Anterior cingulate cortex (tissue), 58 donors: ENCODE data around the gene KRTAP2-3.
"Not testable (repeated sequence)": the region's sequence is repeated elsewhere in the genome, so short reads cannot be mapped to it uniquely, and the experiment has no call there.

Experiments
- DNase-seq, 58 donors: peaks; one replicate each; lab custom pipeline; 2025; lab: John Stamatoyannopoulos, UW

The KRTAP2-3 gene, protein sequence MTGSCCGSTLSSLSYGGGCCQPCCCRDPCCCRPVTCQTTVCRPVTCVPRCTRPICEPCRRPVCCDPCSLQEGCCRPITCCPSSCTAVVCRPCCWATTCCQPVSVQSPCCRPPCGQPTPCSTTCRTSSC

DNA sequence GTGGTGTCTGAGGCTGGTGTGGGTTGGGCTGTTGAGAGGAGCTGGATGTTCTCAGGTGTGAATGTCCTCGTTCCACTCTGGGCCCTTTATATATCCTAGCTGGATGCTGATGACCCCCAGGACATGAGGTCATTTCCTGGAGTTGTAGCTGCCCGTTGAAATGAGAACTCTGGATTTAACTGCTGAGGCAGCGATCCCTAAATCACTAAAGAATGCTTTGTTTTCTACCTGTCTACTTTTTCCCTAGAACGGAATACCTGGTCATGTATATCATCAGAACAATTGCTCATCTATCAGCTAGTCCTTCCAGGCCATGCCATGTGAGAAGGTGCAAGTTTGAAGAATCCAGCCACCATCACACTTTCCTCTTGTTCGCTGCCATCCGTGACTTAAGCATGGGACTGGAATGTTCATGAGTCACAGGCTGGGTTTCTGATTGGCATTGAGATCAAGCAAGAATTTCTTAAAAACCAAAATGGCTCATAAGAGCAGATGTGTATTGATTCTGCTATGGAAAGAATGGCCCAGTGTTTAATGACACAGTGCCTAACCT lies at the start of gene KRTAP2-3:
KRTAP2-3 (minus strand) TSS at position 63 of the 553 bp plus-strand sequence. CDS start 64 bp downstream, outside the sequence.
- DNase-seq: no peak

DNA sequence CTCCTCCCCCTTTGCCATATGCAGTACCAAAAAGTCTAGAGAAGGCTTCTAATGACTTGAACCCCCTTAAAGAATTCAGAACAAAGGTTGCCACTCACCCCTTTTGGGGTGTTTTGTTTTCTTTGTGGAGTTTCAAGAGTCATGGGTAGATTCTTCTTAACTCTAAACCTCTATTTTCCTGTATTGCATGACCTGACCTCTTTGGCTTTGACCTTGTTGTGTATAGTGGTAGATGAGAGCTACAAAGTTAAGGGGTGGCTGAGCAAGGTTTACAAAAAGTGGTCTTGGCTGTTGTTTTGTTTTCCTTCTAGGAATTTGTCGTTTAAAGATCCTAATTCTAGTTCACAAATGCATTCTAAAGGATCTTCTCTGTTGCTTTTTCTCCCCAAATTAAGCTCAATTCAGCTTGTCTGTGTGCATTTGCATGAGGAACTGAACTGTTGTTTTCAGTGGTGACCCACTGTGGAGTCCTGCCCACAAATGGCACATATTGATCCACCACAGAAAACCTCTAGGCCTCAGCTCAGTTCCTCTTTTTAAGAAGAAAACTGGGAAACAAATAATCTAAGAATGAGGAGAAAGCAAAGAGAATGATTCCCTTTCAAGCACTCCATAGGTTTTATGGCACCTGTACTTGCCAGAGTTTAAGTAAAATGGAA lies 48.9 kb upstream of the KRTAP2-3 start:
- not testable (repeated sequence) for DNase-seq

DNA sequence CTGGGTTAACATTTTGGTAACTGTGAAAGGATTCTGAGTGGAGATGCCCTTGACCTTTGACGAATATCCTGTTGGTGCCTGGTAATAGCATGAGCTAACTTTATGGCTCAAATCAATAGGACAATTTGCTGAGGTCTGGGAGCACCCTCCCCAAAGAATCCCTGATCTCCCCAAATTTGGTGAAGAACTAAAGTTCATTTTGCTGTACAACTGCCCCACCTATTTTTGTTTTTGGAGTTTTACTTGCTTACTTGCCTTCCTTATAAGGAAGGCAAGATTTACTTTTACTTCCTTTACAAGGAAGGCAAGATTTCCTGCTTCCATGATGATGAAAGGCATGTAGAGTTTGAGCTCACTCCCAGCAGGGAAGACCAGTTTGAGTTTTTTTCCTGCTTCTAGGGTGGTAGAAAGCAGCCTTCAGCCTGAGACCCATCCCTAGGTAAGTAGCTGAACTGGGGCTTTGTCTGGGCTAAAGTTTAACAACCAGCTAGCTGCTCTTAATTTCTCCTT lies 48.1 kb upstream of the KRTAP2-3 start:
- no peak for DNase-seq

DNA sequence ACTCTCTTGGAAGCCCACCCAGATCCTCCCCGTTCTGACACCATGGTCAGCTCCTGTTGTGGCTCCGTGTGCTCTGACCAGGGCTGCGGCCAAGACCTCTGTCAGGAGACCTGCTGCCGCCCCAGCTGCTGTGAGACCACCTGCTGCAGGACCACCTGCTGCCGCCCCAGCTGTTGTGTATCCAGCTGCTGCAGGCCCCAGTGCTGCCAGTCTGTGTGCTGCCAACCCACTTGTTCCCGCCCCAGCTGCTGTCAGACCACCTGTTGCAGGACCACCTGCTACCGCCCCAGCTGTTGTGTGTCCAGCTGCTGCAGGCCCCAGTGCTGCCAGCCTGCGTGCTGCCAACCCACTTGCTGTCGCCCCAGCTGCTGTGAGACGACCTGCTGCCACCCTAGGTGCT lies 45.4 kb upstream of the KRTAP2-3 start, which contains the start of gene KRTAP4-9:
KRTAP4-9 (plus strand) TSS at position 43 of the 400 bp plus-strand sequence; CDS start at position 43, 0 bp downstream.
- not testable (repeated sequence) for DNase-seq

DNA sequence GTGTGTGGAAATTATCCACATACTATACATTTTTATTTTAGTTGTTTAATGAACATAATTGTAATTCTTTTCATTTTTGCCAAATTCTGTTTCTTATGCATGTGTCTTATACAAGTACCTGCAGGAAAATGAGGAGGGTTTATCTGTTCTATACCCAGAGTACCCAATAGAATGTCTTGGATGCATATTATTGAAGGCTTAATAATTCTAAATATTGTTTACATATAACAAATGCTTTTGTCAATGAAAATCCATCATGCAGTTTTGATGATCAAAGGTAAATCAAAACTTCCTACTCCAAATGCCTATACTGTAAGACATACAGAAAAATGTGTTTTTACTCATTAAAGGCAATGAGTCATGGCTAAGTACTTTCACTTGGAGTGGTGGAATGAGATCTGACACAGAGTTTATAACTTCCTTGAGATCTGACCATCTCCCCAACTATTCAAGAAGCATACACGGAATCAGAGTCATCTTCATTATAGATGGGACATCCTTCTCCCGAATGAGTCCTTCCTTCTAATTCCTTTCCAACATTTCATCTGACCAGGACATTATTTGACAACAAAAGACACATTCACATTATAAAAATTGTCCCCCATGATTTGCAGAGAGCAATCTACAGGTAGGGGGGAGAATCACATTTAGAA lies 44.6 kb upstream of the KRTAP2-3 start:
- not testable (repeated sequence) for DNase-seq

DNA sequence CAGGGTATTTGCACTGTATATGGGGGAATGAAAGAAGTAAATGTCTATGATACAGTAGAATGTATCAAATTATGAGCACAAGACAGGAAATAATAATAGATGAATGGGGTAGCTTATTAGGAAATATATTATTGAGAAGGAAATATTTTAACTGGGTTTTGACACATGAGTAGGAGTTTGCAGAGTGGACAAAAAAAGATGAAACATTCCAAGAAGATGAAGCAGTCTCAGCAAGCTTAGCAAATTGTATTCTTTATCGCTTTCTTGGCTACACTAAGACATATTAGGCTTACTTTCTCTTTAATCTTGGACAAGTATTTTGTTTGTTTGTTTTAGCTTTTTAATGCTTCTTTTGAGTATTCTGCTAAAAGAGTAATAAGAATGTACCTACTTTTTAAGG lies 44.0 kb upstream of the KRTAP2-3 start:
- no peak for DNase-seq

DNA sequence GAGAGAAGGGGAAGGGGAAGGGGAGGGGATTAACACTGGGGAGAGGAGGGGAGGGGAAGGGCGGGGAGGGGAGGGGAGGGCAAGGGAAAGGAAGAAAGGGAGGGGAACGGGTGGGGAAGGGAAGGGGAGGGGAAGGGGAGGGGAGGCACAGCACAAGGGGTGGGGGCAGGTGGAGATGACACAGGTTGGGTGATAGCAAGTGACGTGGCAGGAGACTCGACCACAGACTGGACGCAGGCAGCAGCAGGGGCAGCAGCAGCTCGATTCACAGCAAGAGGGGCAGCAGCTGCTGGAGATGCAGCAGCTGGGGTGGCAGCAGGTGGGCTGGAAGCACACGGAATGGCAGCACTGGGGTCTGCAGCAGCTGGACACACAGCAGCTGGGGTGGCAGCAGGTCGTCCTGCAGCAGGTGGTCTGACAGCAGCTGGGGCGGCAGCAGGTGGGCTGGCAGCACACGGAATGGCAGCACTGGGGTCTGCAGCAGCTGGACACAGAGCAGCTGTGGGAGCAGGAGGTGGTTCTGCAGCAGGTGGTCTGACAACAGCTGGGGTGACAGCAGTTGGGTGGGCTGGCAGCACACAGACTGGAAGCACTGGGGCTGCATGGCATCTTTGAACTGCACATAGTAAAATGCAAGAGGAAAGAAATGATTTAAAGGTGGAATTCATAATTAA lies 41.8 kb upstream of the KRTAP2-3 start, which contains the start of gene KRTAP4-16:
KRTAP4-16 (minus strand) TSS at position 624 of the 674 bp plus-strand sequence; CDS start at position 624, 0 bp downstream.
- DNase-seq: no peak

DNA sequence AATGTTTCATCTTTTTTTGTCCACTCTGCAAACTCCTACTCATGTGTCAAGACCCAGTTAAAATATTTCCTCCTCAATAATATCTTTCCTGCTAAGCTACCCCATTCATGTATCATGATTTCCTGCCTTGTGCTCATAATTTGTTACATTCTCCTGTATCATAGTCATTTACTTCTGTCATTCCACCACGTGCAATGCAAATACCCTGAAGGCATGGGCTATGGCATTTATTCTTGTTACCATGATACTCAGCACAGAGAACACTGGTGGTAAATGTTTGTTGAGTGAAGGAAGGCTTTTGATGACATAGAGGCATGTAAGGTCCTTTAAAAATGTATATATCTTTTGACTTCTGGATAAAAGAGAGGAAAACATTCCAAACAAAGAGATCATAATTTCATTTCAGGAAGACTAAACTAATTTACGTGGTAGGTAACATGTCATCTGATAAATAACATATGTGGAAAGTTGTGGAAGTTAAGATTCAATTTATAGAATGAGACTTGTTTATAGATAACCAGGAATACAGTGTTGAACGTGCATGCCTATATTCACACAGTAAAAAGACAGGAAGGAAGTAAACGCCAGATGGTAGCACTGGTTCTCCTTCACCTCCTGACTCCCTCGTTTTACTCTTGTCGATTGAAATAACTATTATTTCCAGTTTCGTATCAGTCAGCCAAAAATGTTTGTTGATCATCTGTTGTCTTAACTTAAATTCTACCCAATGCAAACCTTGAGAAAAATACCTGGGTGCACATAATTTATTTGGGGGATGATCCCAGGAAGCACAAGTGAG lies 40.0 kb upstream of the KRTAP2-3 start:
- not testable (repeated sequence) for DNase-seq

DNA sequence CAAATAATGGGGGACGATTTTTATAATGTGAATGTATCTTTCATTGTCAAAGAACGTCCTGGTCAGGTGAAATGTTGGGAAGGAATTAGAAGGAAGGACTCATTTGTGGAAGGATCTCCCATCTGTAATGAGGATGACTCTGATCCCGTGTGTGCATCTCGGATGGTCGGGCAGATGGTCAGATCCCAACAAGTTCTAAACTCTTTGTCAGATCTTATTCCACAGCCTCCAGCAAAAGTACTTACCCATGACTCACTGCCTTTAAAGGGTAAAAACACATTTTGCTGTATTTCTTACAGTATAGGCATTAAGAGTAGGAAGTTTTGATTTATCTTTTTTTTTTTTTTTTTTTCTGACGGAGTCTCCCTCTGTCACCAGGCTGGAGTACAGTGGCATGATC lies 38.6 kb upstream of the KRTAP2-3 start:
- no peak for DNase-seq

DNA sequence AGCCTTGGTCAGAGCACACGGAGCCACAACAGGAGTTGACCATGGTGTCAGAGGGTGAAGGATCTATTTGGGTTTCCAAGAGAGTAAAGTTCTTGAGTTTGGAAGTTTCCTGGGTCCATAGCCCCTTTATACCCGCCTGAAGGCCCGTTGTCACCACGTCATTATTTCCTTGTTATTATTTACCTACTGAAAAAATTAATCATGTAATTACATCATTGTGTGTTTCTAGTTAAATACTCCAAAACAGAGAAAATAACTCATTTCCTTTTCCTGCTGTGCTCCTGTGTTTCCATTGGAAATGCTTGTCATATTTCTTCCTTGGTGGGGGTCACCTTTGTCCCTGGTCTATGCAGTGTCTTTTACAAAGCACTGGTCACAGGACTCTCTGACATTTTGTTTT lies 38.1 kb upstream of the KRTAP2-3 start, which contains the start of gene KRTAP4-8:
KRTAP4-8 (minus strand) TSS at position 101 of the 400 bp plus-strand sequence; CDS start at position 43, 58 bp downstream.
- DNase-seq: no peak

DNA sequence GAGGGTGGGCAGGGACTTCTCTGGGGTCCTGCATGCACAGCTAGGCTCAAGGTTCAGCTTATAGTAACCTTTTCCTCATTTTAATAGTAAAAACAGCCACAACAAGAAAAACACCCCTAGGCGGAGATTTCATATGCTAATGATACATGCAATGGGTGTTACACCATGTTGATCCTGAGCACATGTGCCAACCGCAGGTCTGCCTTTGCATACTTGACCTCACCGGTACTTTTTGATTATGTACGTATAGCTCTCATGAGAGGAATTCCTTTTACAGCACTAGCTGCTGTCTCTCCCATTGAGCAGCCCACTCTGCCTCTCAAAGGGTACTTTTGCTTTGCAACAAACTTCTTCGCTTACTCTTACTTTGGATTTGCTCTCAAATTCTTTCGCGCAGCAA lies 36.1 kb upstream of the KRTAP2-3 start:
- no peak for DNase-seq

DNA sequence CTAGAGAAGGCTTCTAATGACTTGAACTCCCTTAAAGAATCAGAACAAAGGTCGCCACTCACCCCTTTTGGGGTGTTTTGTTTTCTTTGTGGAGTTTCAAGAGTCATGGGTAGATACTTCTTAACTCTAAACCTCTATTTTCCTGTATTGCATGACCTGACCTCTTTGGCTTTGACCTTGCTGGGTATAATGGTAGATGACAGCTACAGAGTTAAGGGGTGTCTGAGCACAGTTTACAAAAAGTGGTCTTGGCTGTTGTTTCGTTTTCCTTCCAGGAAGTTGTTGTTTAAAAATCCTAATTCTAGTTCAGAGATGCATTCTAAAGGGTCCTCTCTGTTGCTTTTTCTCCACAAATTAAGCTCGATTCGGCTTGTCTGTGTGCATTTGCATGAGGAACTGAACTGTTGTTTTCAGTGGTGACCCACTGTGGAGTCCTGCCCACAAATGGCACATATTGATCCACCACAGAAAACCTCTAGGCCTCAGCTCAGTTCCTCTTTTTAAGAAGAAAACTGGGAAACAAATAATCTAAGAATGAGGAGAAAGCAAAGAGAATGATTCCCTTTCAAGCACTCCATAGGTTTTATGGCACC lies 28.9 kb upstream of the KRTAP2-3 start:
- DNase-seq: not testable (repeated sequence)

DNA sequence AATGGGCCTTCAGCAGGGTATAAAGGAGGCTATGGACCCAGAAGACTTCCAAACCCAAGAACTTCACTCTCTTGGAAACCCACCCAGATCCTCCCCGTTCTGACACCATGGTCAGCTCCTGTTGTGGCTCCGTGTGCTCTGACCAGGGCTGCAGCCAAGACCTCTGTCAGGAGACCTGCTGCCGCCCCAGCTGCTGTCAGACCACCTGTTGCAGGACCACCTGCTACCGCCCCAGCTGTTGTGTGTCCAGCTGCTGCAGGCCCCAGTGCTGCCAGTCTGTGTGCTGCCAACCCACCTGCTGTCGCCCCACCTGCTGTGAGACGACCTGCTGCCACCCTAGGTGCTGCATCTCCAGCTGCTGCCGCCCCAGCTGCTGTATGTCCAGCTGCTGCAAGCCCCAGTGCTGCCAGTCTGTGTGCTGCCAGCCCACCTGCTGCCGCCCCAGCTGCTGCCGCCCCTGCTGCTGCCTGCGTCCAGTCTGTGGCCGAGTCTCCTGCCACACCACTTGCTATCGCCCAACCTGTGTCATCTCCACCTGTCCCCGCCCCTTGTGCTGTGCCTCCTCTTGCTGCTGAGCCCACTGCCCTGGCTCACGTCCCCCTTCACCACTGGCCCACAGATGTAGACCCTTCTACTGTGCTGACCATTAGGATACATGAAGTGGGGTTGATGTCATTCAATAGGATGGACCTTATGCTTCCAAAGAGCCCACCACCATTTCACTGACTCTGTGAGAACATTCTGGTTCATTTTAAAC lies 24.4 kb upstream of the KRTAP2-3 start, which contains the start of gene KRTAP4-7:
KRTAP4-7 (plus strand) TSS at position 51 of the 757 bp plus-strand sequence; CDS start at position 108, 57 bp downstream.
- DNase-seq: not testable (repeated sequence)

DNA sequence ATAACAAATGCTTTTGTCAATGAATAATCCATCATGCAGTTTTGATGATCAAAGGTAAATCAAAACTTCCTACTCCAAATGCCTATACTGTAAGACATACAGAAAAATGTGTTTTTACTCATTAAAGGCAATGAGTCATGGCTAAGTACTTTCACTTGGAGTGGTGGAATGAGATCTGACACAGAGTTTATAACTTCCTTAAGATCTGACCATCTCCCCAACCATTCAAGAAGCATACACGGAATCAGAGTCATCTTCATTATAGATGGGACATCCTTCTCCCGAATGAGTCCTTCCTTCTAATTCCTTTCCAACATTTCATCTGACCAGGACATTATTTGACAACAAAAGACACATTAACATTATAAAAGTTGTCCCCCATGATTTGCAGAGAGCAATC lies 23.5 kb upstream of the KRTAP2-3 start:
- not testable (repeated sequence) for DNase-seq

DNA sequence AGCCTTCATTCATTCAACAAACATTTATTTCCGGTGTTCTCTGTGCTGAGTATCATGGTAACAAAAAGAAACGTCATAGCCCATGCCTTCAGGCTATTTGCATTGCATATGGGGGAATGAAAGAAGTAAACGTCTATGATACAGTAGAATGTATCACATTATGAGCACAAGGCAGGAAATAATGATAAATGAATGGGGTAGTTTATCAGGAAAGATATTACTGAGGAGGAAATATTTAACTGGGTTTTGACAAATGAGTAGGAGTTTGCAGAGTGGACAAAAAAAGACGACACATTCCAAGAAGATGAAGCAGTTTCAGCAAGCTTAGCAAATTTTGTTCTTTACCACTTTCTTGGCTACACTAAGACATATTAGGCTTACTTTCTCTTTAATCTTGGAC lies 22.7 kb upstream of the KRTAP2-3 start:
- no peak for DNase-seq

DNA sequence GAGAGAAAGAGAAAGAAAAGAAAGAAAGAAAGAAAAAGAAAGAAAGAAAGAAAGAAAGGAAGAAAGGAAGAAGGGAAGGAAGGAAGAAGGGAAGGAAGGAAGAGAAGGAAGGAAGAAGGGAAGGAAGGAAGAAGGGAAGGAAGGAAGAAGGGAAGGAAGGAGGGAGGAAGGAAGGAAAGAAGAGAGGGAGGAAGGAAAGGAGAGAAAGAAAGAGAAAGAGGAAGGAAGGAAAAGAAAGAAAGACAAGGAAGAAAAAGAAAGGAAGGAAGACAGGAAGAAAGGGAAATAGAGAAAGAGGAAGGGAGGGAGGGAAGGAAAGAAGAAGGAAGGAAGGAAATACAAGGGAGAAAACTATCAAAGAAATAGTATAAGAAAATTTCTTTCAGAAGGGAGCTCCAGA lies 16.9 kb upstream of the KRTAP2-3 start:
- no peak for DNase-seq

DNA sequence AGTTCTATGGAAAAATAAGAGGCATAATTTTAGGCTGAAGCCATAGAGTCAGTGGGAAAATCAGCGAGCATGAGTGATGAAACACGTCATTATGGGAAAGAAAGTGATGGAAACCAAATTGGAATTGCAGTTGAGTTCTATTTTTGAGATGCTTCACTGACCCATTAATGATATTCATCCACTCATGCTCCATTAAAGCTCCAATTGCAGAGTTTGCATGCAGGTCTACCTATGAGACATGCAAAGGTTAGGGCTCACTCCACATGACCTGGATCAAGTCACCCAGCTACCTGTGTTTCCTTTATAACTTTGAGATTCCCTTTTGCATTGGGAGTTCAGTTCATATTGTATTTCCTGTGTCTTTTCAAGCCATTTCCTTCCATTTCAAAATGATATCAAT lies 13.8 kb upstream of the KRTAP2-3 start:
- no peak for DNase-seq
